GM04504 (cell line): ENCODE data around the gene BAMBI.
"Not testable (repeated sequence)": the region's sequence is repeated elsewhere in the genome, so short reads cannot be mapped to it uniquely, and the experiment has no call there.

Experiments
- DNase-seq: peaks from one replicate; pipeline ENCODE4 v3.0.0-alpha.2; 2012; ENCODE audit warnings: low read depth

The BAMBI gene, protein sequence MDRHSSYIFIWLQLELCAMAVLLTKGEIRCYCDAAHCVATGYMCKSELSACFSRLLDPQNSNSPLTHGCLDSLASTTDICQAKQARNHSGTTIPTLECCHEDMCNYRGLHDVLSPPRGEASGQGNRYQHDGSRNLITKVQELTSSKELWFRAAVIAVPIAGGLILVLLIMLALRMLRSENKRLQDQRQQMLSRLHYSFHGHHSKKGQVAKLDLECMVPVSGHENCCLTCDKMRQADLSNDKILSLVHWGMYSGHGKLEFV

DNA sequence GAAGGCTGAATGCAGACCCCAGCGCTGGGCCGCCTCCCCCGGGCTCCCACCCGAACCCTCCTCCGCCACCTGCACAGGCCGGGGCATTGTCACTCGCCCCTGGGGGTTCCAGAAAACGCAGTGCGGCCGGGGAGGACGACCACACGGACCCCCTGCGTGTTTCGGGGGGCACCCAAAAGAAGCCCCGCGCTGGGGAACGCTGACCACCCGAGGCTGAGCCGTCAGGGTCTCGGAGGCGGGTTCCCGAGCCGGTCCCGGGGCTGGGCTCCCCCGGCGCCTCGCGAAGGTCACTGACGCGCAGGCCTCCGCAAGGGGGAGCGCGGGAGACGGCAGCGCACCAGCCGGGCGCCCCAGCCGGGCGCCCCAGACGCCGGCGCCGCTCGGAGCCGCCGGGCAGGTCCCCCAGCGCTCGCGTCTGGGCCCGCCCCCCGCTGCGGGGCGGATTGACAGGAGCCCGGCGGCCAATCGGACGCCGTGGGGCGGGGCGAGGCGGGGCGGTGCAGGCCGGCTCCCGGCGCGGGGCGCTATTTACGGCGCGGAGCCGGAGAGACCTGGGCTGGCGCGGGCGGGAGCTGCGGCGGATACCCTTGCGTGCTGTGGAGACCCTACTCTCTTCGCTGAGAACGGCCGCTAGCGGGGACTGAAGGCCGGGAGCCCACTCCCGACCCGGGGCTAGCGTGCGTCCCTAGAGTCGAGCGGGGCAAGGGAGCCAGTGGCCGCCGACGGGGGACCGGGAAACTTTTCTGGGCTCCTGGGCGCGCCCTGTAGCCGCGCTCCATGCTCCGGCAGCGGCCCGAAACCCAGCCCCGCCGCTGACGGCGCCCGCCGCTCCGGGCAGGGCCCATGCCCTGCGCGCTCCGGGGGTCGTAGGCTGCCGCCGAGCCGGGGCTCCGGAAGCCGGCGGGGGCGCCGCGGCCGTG is at the start of gene BAMBI:
TSS of gene BAMBI (plus strand) at position 554 of the 920 bp plus-strand sequence. CDS start 377 bp downstream, outside the sequence.
- peak; percentile 80 for DNase-seq

DNA sequence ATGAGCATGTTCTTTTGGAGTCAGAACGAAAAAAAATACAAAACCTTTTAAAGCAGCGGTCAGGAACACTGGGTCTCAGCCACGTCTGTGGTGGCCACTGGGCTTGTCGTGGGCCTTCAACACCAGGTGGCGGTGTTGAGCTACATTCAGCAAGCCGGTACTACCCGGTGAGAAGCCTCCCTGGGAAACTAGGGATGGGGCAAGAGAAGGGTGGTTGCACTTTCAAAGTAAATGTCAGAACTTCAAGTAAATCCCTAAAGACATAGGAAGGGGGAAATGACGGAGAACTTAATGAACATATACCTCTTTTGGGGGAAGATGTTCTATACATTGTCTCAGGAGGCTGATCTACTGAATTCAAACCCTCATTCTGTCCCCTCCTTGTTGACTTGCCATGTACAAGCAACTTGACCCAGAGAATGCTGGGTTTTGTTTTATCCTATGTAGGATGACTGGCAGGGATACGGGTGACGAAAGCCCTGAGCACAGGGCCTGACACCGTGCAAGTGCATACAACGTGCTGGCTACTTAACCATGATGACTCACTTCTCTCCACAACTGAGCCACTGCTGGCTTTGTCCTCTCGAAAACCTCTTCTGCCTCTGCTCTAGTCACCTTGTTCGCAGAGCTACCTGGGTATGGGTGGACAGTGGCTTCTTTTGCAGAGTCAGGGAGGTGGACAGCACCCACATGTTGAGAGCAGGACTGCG is 49.0 kb upstream of the BAMBI start:
- peak; percentile 50 for DNase-seq

GRCh38 chr10:28631896-28632583 is 45.3 kb upstream of the BAMBI start:
- DNase-seq: no peak

- no peak for DNase-seq
Observed at GRCh38 chr10:28632584-28632945, 44.8 kb upstream of the BAMBI start.

DNA sequence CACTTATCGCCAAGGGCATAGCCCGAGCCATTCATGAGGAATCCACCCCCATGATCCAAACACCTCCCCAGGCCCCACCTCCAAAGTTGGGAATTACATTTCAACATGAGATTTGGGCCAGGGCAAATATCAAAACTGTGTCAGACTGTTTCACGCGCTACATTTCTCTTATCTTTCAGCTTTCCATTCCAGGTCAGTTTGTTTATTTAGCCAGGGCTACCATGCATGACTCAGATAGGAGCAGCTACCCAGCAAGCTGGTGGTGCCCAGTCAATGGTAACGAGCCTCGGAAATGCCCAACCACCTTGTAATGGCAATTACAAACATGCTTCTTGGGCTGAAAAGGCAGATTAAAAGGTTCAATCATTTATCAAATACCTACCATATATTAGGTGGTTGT is 43.6 kb upstream of the BAMBI start:
- no peak for DNase-seq

GRCh38 chr10:28637346-28637745 is 40.0 kb upstream of the BAMBI start:
- DNase-seq: no peak

DNA sequence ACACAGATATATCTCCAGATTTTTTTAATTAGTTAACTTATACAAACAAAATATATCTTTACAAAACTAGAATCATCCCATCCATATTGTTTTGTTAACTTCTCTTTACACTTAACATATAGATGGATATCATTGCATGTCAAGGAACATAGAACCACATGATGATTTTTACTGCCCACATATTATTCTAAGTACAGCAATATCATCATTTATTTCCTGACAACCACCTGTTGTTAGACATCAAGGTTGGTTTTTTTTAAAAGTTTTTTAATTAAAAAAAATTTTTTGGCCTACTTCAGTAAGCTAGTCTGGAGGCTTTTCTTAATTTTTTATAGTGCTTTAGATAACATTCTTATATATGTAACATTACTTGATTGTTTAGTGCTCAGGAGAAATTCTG is 38.9 kb upstream of the BAMBI start:
- DNase-seq: no peak

- DNase-seq: no peak
Observed at GRCh38 chr10:28640551-28640950, 36.8 kb upstream of the BAMBI start.

DNA sequence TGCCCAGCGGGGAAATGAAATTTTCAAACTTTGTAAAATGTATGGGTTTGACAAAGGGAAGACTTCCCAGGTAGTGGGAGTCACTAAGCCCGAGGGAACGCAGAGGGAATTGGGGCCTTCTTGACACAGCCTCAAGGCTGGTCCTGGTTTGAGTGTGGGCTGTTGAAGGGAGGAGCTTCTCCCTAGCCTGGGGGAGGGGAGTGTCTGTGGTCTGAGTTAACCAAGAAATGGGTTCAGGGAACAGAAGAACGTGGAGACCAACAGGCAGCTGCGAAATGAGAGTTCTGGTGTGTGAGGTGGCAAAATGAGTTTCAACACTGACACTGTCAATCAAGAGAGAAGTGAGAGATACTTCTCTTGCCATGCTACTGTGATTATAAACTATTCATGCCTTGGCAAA is 32.7 kb upstream of the BAMBI start:
- no peak for DNase-seq

DNA sequence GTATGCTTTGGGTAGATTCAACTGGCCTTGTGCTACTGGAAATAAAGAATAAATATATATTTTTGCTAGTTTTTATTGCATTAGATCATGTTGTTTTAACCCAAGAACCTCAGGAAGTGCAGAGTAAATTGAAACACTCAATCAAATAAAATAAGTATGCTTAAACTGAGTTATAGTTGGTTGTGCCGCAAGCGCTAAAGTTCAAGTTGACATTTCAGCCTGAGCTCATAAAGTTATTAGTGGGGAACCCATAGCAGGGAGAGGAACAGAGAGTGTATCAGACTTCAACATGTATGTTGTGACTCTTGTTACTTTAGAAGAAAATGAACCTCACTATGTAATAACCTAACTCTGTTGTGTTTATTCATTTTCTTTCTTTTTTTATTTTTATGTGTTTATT is 25.2 kb upstream of the BAMBI start:
- no peak for DNase-seq

- no peak for DNase-seq
Observed at GRCh38 chr10:28652703-28653102, 24.6 kb upstream of the BAMBI start.

GRCh38 chr10:28658824-28659223 is 18.5 kb upstream of the BAMBI start:
- not testable (repeated sequence) for DNase-seq

- peak; percentile 63 for DNase-seq
Observed at GRCh38 chr10:28661035-28661434, 16.3 kb upstream of the BAMBI start.

DNA sequence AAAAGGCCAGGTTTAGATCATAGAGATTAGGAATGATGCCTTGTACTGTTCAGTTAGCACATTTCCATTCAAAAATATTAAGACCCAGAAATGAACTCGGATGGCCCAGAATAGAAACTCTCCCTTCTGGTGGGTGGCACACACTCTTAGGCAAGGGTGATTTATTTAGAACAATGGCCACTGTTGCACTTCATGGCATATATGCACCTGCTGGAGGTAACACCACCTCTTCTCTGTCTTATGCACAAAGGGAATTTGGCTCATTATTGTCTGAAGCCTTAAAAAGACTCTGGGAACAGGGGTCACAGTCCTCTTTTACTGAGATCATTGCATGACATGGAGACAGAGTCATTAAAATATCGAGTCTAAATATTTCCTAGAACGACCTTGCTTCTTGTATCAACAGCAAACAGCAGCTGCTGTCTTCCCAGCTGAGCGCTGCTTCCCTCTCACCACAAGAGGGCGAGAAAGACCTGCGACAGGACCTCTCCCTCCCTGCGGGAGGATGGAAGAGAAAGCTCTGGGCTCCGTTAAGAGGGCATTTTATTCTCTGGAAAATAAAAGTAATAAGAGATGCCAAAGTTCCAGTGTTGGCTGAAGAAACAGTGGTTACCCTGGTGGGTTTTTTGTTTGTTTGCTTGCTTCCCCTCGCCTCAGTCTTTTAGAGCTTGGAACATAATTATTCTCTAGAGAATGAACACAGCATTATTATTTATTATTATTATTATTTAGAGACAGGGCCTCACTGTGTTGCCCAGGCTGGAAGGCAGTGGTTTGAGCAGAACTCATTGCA is 13.5 kb upstream of the BAMBI start:
- DNase-seq: peak; percentile 56

- no peak for DNase-seq
Observed at GRCh38 chr10:28664369-28664740, 13.0 kb upstream of the BAMBI start.

- no peak for DNase-seq
Observed at GRCh38 chr10:28666751-28667467, 10.4 kb upstream of the BAMBI start.

DNA sequence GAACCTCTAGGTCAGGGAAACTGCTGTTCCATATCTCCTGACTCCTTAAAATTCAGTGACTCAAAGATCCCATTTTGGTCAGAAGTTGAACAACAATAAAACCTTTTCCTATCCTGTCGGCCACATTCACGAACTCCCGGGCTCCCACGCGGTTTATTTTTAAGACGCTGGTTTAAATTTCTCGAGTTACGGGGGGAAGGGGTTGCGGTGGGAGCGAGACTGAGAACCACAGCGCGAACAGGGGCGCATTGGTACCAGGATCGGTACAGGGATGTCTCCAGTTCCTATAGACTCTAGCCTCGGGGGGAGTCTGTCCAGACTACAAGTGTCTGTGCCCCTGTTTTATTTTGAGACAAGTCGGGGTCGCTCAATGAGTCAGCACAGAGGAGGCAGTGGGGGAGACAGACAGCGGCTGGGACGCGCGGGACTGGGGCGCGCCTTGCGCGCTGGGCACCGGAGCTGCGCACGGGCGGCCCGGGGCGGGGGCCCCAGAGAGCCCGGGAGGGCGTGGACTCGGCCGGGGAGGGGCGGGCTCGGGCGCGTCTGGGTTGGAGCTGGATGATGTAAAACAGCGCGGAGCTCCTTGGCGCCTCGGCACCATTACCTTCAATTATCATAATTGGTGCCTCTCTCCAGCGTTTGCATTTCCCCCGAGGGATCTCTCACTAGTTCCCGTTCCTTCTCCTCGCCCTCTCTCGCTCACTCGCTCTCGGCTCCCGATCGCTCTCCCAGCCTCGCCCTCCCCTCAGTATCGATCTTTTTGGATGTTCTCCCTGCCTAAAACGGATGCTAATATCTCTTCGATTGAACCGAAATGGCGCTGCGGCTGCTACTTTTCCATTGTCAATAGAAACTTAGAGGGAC is 8.7 kb upstream of the BAMBI start:
- no peak for DNase-seq

DNA sequence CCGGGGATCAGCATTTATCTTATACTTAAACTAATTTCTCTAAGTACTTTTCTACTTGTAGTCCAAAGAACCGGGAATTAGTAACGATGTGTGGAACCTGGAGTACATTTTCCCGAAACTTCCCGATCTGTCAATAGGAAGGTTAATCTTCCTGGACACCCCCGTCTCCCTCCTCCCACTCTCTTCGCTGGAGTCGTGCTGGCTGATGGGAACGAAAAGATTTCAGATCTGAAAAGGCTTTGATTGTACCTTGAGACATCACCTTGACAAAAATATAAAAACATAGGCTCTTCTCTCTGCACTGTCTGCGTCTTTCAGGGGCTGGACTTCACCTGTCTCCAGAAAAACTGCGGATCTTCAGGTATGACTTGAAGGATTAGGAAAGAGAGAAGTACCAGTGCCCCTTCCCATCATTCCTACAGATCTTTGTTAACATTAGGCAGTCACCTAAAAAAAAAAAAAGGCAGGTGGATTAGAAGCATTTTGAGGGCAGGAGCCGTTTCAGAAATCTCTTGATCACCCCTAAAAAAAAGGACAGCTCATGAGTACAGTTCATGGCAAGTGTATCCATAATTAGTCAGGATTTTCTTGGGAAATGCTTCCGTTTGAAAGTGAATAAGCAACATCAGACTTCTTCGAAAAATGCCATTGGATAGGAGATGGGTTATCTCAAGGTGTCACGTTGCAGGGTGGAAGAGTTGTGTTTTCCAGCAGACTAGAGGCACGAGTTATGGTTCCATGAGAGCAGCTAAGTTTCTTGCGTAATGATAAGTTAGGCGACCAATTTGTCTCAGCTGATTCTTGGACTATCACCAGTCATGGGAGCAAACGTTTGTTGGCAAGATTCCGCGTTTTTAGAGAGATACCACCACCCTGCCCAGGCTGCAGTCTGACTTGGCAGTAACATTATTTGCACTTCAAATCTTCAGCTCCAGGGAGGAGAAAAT is 7.8 kb upstream of the BAMBI start:
- DNase-seq: no peak

GRCh38 chr10:28674782-28675181 is 2.5 kb upstream of the BAMBI start:
- no peak for DNase-seq
